K562 (cell line): ENCODE measurements around the gene PDZK1IP1. TPM values are rescaled to one million over a fixed set of nuclear protein-coding genes. Genes with fewer than 3 reads are reported as not detected.
A peak's percentile ranks its signal among the peaks of the same experiment; 100 is the strongest.

ENCODE experiments used
- CCAR2 ChIP-seq: fragments of 200-400 bp; formaldehyde crosslinking; IDR thresholded peaks from 2 replicates; pipeline ENCODE4 v1.6.1; 2017; ENCODE audit warnings: mild to moderate bottlenecking, low read depth, low read length
- E2F4 ChIP-seq: sonication (generic); formaldehyde crosslinking; IDR thresholded peaks from 2 replicates; pipeline ENCODE4 v1.8.0; 2022; ENCODE audit warnings: mild to moderate bottlenecking, low read depth, missing genetic modification reagents
- EP400 ChIP-seq: fragments of 450-650 bp; IDR thresholded peaks from 2 replicates; pipeline ENCODE4 v1.6.1; 2017; ENCODE audit warnings: antibody characterized with exemption, mild to moderate bottlenecking, moderate library complexity
- HDGF ChIP-seq: fragments of 450-650 bp; IDR thresholded peaks from 2 replicates; pipeline ENCODE4 v1.6.1; 2016
- KHSRP ChIP-seq: fragments of 450-650 bp; IDR thresholded peaks from 2 replicates; pipeline ENCODE4 v1.6.1; 2017
- POLR2AphosphoS5 ChIP-seq: IDR thresholded peaks from 2 replicates; pipeline ENCODE4 v1.6.1; 2011; ENCODE audit warnings: mild to moderate bottlenecking, low read depth, low read length, moderate library complexity; ENCODE audit not compliant: control insufficient read depth, insufficient read depth
- STAG1 ChIP-seq: sonication (generic); formaldehyde crosslinking; IDR thresholded peaks from 2 replicates; pipeline ENCODE4 v1.5.0; 2020; ENCODE audit warnings: missing genetic modification reagents, borderline replicate concordance
- ZNF449 ChIP-seq: fragments of 250-450 bp; sonication (Bioruptor Pico); IDR thresholded peaks from 2 replicates; pipeline ENCODE4 v1.8.0; 2022; ENCODE audit warnings: moderate library complexity, mild to moderate bottlenecking, inconsistent platforms
- ZNF780A ChIP-seq: fragments of 250-450 bp; sonication (Bioruptor Pico); IDR thresholded peaks from 2 replicates; pipeline ENCODE4 v1.5.0; 2021; ENCODE audit warnings: mild to moderate bottlenecking
- polyA plus RNA-seq, 8 experiments: library from polyadenylated mRNA; depleted of rRNA in 4 of 8; stranded (reverse) in 5 of 8; unstranded in 3 of 8; fragments of >200 nt; fragmentation: Nextera tagmentation in 2 of 8; fragmentation: Illumina TruSeq in 1 of 8; extraction: Ambion mirVana in 2 of 8; extraction: Trizol in 1 of 8; gene quantifications; 2 replicates each; pipeline versions ENCODE4 v1.2.1 to v1.2.3, GENCODE V29; 2011 to 2014; ENCODE audit warnings: inconsistent platforms in 1 of 8, missing spikeins in 1 of 8
- total RNA-seq, 7 experiments: library from RNA; depleted of rRNA in 6 of 7; stranded (reverse); fragments of >200 nt in 6 of 7; fragmentation: Illumina TruSeq in 2 of 7; extraction: Trizol in 2 of 7; gene quantifications; 2 replicates each; pipeline versions ENCODE4 v1.2.1 to v1.2.3, GENCODE V29; 2011 to 2021; ENCODE audit warnings: low replicate concordance in 1 of 7
- TF ChIP-seq, protein P1 (sequence below): fragments of 200-600 bp; sonication (generic); IDR thresholded peaks from one replicate; pipeline ENCODE4 v1.6.1; 2012; ENCODE audit warnings: mild to moderate bottlenecking, low read depth, low read length, inconsistent platforms
- TF ChIP-seq, protein P2 (sequence below), 2 experiments: fragments of 450-650 bp; IDR thresholded peaks; 2 replicates each; pipeline ENCODE4 v1.6.1; 2016

Gene PDZK1IP1
- total and polyA plus RNA-seq, 9 of the 15 experiments (the other 6 are each of a cell fraction or from before 2014, with no cell fraction given) = 0.17 to 0.68 (median 0.53) TPM; not detected in 2

GRCh38 chr1:47231301-47232186 is 41.7 kb upstream of the PDZK1IP1 start (continued):
- TF ChIP-seq, protein P1, sequence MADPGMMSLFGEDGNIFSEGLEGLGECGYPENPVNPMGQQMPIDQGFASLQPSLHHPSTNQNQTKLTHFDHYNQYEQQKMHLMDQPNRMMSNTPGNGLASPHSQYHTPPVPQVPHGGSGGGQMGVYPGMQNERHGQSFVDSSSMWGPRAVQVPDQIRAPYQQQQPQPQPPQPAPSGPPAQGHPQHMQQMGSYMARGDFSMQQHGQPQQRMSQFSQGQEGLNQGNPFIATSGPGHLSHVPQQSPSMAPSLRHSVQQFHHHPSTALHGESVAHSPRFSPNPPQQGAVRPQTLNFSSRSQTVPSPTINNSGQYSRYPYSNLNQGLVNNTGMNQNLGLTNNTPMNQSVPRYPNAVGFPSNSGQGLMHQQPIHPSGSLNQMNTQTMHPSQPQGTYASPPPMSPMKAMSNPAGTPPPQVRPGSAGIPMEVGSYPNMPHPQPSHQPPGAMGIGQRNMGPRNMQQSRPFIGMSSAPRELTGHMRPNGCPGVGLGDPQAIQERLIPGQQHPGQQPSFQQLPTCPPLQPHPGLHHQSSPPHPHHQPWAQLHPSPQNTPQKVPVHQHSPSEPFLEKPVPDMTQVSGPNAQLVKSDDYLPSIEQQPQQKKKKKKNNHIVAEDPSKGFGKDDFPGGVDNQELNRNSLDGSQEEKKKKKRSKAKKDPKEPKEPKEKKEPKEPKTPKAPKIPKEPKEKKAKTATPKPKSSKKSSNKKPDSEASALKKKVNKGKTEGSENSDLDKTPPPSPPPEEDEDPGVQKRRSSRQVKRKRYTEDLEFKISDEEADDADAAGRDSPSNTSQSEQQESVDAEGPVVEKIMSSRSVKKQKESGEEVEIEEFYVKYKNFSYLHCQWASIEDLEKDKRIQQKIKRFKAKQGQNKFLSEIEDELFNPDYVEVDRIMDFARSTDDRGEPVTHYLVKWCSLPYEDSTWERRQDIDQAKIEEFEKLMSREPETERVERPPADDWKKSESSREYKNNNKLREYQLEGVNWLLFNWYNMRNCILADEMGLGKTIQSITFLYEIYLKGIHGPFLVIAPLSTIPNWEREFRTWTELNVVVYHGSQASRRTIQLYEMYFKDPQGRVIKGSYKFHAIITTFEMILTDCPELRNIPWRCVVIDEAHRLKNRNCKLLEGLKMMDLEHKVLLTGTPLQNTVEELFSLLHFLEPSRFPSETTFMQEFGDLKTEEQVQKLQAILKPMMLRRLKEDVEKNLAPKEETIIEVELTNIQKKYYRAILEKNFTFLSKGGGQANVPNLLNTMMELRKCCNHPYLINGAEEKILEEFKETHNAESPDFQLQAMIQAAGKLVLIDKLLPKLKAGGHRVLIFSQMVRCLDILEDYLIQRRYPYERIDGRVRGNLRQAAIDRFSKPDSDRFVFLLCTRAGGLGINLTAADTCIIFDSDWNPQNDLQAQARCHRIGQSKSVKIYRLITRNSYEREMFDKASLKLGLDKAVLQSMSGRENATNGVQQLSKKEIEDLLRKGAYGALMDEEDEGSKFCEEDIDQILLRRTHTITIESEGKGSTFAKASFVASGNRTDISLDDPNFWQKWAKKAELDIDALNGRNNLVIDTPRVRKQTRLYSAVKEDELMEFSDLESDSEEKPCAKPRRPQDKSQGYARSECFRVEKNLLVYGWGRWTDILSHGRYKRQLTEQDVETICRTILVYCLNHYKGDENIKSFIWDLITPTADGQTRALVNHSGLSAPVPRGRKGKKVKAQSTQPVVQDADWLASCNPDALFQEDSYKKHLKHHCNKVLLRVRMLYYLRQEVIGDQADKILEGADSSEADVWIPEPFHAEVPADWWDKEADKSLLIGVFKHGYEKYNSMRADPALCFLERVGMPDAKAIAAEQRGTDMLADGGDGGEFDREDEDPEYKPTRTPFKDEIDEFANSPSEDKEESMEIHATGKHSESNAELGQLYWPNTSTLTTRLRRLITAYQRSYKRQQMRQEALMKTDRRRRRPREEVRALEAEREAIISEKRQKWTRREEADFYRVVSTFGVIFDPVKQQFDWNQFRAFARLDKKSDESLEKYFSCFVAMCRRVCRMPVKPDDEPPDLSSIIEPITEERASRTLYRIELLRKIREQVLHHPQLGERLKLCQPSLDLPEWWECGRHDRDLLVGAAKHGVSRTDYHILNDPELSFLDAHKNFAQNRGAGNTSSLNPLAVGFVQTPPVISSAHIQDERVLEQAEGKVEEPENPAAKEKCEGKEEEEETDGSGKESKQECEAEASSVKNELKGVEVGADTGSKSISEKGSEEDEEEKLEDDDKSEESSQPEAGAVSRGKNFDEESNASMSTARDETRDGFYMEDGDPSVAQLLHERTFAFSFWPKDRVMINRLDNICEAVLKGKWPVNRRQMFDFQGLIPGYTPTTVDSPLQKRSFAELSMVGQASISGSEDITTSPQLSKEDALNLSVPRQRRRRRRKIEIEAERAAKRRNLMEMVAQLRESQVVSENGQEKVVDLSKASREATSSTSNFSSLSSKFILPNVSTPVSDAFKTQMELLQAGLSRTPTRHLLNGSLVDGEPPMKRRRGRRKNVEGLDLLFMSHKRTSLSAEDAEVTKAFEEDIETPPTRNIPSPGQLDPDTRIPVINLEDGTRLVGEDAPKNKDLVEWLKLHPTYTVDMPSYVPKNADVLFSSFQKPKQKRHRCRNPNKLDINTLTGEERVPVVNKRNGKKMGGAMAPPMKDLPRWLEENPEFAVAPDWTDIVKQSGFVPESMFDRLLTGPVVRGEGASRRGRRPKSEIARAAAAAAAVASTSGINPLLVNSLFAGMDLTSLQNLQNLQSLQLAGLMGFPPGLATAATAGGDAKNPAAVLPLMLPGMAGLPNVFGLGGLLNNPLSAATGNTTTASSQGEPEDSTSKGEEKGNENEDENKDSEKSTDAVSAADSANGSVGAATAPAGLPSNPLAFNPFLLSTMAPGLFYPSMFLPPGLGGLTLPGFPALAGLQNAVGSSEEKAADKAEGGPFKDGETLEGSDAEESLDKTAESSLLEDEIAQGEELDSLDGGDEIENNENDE = no peak
- TF ChIP-seq POLR2AphosphoS5 (peak; percentile 73), HDGF (peak; percentile 97; the same call in 1 of the 2 replicates), EP400 (peak; percentile 94), ZNF449 (CRISPR knock-in tag) (no peak), CCAR2 (no peak), ZNF780A (CRISPR knock-in tag) (no peak), E2F4 (no peak), STAG1 (CRISPR knock-in tag) (0 out of 2 replicates have a peak, but pooled peaks have one; percentile 35), KHSRP (0 out of 2 replicates have a peak, but pooled peaks have one; percentile 40)
- TF ChIP-seq, protein P2, sequence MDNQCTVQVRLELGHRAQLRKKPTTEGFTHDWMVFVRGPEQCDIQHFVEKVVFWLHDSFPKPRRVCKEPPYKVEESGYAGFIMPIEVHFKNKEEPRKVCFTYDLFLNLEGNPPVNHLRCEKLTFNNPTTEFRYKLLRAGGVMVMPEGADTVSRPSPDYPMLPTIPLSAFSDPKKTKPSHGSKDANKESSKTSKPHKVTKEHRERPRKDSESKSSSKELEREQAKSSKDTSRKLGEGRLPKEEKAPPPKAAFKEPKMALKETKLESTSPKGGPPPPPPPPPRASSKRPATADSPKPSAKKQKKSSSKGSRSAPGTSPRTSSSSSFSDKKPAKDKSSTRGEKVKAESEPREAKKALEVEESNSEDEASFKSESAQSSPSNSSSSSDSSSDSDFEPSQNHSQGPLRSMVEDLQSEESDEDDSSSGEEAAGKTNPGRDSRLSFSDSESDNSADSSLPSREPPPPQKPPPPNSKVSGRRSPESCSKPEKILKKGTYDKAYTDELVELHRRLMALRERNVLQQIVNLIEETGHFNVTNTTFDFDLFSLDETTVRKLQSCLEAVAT (IDR thresholded peaks at IDR 0.05) = peak; percentile 98
